Neural progenitor cell (in vitro differentiated cells): ENCODE data around the gene EPRS1. TPM values are rescaled to one million over a fixed set of nuclear protein-coding genes. Genes with fewer than 3 reads are reported as not detected.

ENCODE experiments used
- DNase-seq: peaks from one replicate; pipeline ENCODE4 v3.0.0-alpha.2; 2016; ENCODE audit warnings: low spot score
- H2AFZ ChIP-seq: fragments of 200-600 bp; sonication (generic); replicated peaks from 2 replicates; pipeline ENCODE4 v1.6.1; 2016; ENCODE audit warnings: antibody characterized with exemption
- H3F3A ChIP-seq: fragments of 200-600 bp; sonication (generic); 2 replicates; pipeline ENCODE4 v1.6.1; 2016; ENCODE audit warnings: antibody characterized with exemption, low read depth
- H3K27ac ChIP-seq: fragments of 200-600 bp; sonication (generic); 2 replicates; pipeline ENCODE4 v1.5.1; 2016; ENCODE audit warnings: mild to moderate bottlenecking
- H3K27me3 ChIP-seq: fragments of 200-600 bp; sonication (generic); 2 replicates; pipeline ENCODE4 v1.6.1; 2016; ENCODE audit warnings: mild to moderate bottlenecking, moderate library complexity
- H3K36me3 ChIP-seq: fragments of 200-600 bp; sonication (generic); 2 replicates; pipeline ENCODE4 v1.5.1; 2016
- H3K4me1 ChIP-seq: fragments of 200-600 bp; sonication (generic); 2 replicates; pipeline ENCODE4 v1.6.1; 2016; ENCODE audit warnings: mixed run types
- H3K4me2 ChIP-seq: fragments of 200-600 bp; sonication (generic); 2 replicates; pipeline ENCODE4 v1.6.1; 2016
- H3K4me3 ChIP-seq: fragments of 200-600 bp; sonication (generic); 2 replicates; pipeline ENCODE4 v1.5.1; 2016
- H3K79me2 ChIP-seq: fragments of 200-600 bp; sonication (generic); 2 replicates; pipeline ENCODE4 v1.6.1; 2016; ENCODE audit warnings: low read depth
- H3K9ac ChIP-seq: fragments of 200-600 bp; sonication (generic); 2 replicates; pipeline ENCODE4 v1.6.1; 2016
- H3K9me3 ChIP-seq: fragments of 200-600 bp; sonication (generic); 2 replicates; pipeline ENCODE4 v1.5.1; 2016; ENCODE audit warnings: low read depth
- H4K20me1 ChIP-seq: fragments of 200-600 bp; sonication (generic); 2 replicates; pipeline ENCODE4 v1.6.1; 2016; ENCODE audit warnings: low read depth
- H3K27ac Mint-ChIP-seq: 3 replicates; pipeline ENCODE4 v1.8.0; 2021; ENCODE audit warnings: mixed read lengths
- H3K27me3 Mint-ChIP-seq: 2 replicates; pipeline ENCODE4 v1.8.0; 2022; ENCODE audit warnings: low read depth, mild to moderate bottlenecking, inconsistent platforms, moderate library complexity, mixed read lengths; ENCODE audit not compliant: insufficient read depth
- H3K36me3 Mint-ChIP-seq: 3 replicates; pipeline ENCODE4 v1.8.0; 2021; ENCODE audit warnings: mixed read lengths
- H3K4me1 Mint-ChIP-seq: 3 replicates; pipeline ENCODE4 v1.8.0; 2021; ENCODE audit warnings: mixed read lengths
- H3K4me3 Mint-ChIP-seq: 3 replicates; pipeline ENCODE4 v1.8.0; 2021; ENCODE audit warnings: mild to moderate bottlenecking, moderate library complexity, mixed read lengths
- H3K9me3 Mint-ChIP-seq: 3 replicates; pipeline ENCODE4 v1.8.0; 2020; ENCODE audit warnings: mixed read lengths
- CTCF ChIP-seq: fragments of 200-600 bp; sonication (generic); IDR thresholded peaks from 2 replicates; pipeline ENCODE4 v1.5.1; 2017; ENCODE audit warnings: antibody characterized with exemption, mild to moderate bottlenecking
- EZH2 ChIP-seq: fragments of 200-600 bp; sonication (generic); IDR thresholded peaks from 2 replicates; pipeline ENCODE4 v1.6.1; 2017; ENCODE audit warnings: antibody characterized with exemption, mild to moderate bottlenecking, moderate library complexity
- EZH2phosphoT487 ChIP-seq: fragments of 200-600 bp; sonication (generic); IDR thresholded peaks from 2 replicates; pipeline ENCODE4 v1.6.1; 2017; ENCODE audit warnings: antibody characterized with exemption
- total RNA-seq: library from RNA; depleted of rRNA; stranded (reverse); fragments of >200 nt; gene quantifications from 2 replicates; pipeline ENCODE4 v1.2.3, GENCODE V29; 2015; ENCODE audit warnings: low replicate concordance

EPRS1 gene
- total RNA-seq, 1 donor from 2014 or later, result 92.9 TPM

DNA sequence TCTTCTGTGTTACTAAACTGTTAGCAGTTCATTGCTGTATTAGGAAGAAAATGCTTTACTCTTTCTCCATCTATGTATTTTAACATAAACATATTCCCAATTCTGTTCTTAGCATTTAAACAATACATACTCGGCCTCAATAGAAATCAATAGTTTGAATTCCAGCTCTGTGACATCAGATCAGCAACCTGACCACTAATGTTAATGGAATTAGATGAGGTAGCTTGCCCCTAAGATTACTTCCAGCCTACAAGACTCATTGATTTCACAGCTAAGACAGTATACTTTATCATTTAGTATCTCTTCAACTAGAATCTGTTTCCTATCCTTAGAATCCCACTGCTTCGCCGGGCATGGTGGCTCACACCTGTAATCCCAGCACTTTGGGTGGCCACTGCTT lies 38.9 kb downstream of the EPRS1 start:
- H3K4me3 Mint-ChIP-seq, result no peak overlapping the region
- Histone ChIP-seq H3K27me3 (no peaks in the 10 kb centered on the region), H4K20me1 (no peaks in the 10 kb centered on the region), H3K79me2 (no peaks in the 10 kb centered on the region), H3K9ac (no peak overlapping the region), H3K4me1 (no peaks in the 10 kb centered on the region), H3K4me2 (no peak overlapping the region), H3K36me3 (peaks cover 24% of the 10 kb centered on the region), H3K4me3 (no peak overlapping the region), H3K27ac (no peak overlapping the region), H3K9me3 (no peaks in the 10 kb centered on the region), H3F3A (no peaks in the 10 kb centered on the region), H2AFZ (no peak overlapping the region)
- no peaks in the 10 kb centered on the region for H3K4me1 Mint-ChIP-seq
- H3K27ac Mint-ChIP-seq, result no peak overlapping the region
- no peaks in the 10 kb centered on the region for H3K27me3 Mint-ChIP-seq
- DNase-seq, result no peak
- TF ChIP-seq EZH2 (no peak), CTCF (no peak), EZH2phosphoT487 (no peak)
- no peaks in the 10 kb centered on the region for H3K9me3 Mint-ChIP-seq
- peaks cover 11% of the 10 kb centered on the region for H3K36me3 Mint-ChIP-seq

GRCh38 chr1:220005489-220005888 lies 40.8 kb downstream of the EPRS1 start:
- H3K4me3 ChIP-seq, result no peak overlapping the region
- no peaks in the 10 kb centered on the region for H3K27me3 Mint-ChIP-seq
- no peak overlapping the region for H3K9ac ChIP-seq
- H3F3A ChIP-seq, result no peaks in the 10 kb centered on the region
- no peak overlapping the region for H2AFZ ChIP-seq
- TF ChIP-seq EZH2phosphoT487 (no peak), EZH2 (no peak), CTCF (no peak)
- no peaks in the 10 kb centered on the region for H3K79me2 ChIP-seq
- no peaks in the 10 kb centered on the region for H3K9me3 Mint-ChIP-seq
- H4K20me1 ChIP-seq, result no peaks in the 10 kb centered on the region
- no peaks in the 10 kb centered on the region for H3K9me3 ChIP-seq
- H3K36me3 Mint-ChIP-seq, result peaks cover 9% of the 10 kb centered on the region
- H3K27ac ChIP-seq, result no peak overlapping the region
- no peak overlapping the region for H3K4me2 ChIP-seq
- H3K4me3 Mint-ChIP-seq, result no peak overlapping the region
- H3K4me1 ChIP-seq, result no peaks in the 10 kb centered on the region
- DNase-seq, result no peak
- no peaks in the 10 kb centered on the region for H3K4me1 Mint-ChIP-seq
- peaks cover 24% of the 10 kb centered on the region for H3K36me3 ChIP-seq
- H3K27ac Mint-ChIP-seq, result no peak overlapping the region
- no peaks in the 10 kb centered on the region for H3K27me3 ChIP-seq

GRCh38 chr1:220003610-220004299 lies 42.5 kb downstream of the EPRS1 start:
- Histone ChIP-seq H2AFZ (no peak overlapping the region), H3K27me3 (no peaks in the 10 kb centered on the region), H3K79me2 (no peaks in the 10 kb centered on the region), H3K4me3 (no peak overlapping the region), H3K4me1 (no peaks in the 10 kb centered on the region), H3K9ac (no peak overlapping the region), H3K4me2 (no peak overlapping the region), H3K36me3 (peaks cover 19% of the 10 kb centered on the region), H4K20me1 (no peaks in the 10 kb centered on the region), H3K9me3 (no peaks in the 10 kb centered on the region), H3F3A (no peaks in the 10 kb centered on the region), H3K27ac (no peak overlapping the region)
- DNase-seq, result no peak
- no peaks in the 10 kb centered on the region for H3K4me1 Mint-ChIP-seq
- no peak overlapping the region for H3K4me3 Mint-ChIP-seq
- H3K9me3 Mint-ChIP-seq, result no peaks in the 10 kb centered on the region
- peaks cover 6% of the 10 kb centered on the region for H3K36me3 Mint-ChIP-seq
- TF ChIP-seq EZH2phosphoT487 (no peak), CTCF (no peak), EZH2 (no peak)
- H3K27ac Mint-ChIP-seq, result no peak overlapping the region
- no peaks in the 10 kb centered on the region for H3K27me3 Mint-ChIP-seq
